ENCODE measurements around the gene TIAM2.
"Not testable (repeated sequence)": the region's sequence is repeated elsewhere in the genome, so short reads cannot be mapped to it uniquely, and the experiment has no call there.

Gene TIAM2

GRCh38 chr6:155228546-155229166, 233.5 kb downstream of the TIAM2 start:
- H3K9me3 ChIP-seq (replicated peaks; ENCODE audit: insufficient read depth, low read length), result no peaks in the 10 kb centered on the region
- H3K9ac ChIP-seq (ENCODE audit: low read length), result no peak overlapping the region
- H3K27me3 ChIP-seq (replicated peaks; ENCODE audit: insufficient read depth, low read length), result no peaks in the 10 kb centered on the region
- no peaks in the 10 kb centered on the region for H3K79me2 ChIP-seq (ENCODE audit: low read length)
- no peaks in the 10 kb centered on the region for H3F3A ChIP-seq (ENCODE audit: insufficient read depth, low read length)
- no peak overlapping the region for H2AFZ ChIP-seq (ENCODE audit: low read length)
- DNase-seq, result no peak
- no peaks in the 10 kb centered on the region for H3K36me3 ChIP-seq (replicated peaks; ENCODE audit: insufficient read depth, low read length)
- no peak overlapping the region for H3K27ac ChIP-seq (ENCODE audit: low read length)
- no peak overlapping the region for H3K4me3 ChIP-seq (ENCODE audit: low read length)
- no peaks in the 10 kb centered on the region for H4K20me1 ChIP-seq (ENCODE audit: insufficient read depth, low read length)
- no peaks in the 10 kb centered on the region for H3K9me2 ChIP-seq (replicated peaks; ENCODE audit: insufficient read depth, low read length)
- no peak overlapping the region for H3K4me2 ChIP-seq (ENCODE audit: low read depth, low read length)
- TF ChIP-seq EZH2phosphoT487 (IDR thresholded peaks at IDR 0.05; ENCODE audit: low read length) (no peak), CTCF (IDR thresholded peaks at IDR 0.05; ENCODE audit: low read length) (no peak), EZH2 (optimal IDR thresholded peaks at IDR 0.05; ENCODE audit: low read depth, low read length) (no peak)
- no peaks in the 10 kb centered on the region for H3K4me1 ChIP-seq (ENCODE audit: low read length)

GRCh38 chr6:155230975-155231374, 235.9 kb downstream of the TIAM2 start:
- DNase-seq; H3K27ac ChIP-seq (ENCODE audit: low read length); H3K4me2 ChIP-seq (ENCODE audit: low read depth, low read length); H3K4me1 ChIP-seq (ENCODE audit: low read length); H3K36me3 ChIP-seq (replicated peaks; ENCODE audit: insufficient read depth, low read length); H3K4me3 ChIP-seq (ENCODE audit: low read length); H3K79me2 ChIP-seq (ENCODE audit: low read length); H2AFZ ChIP-seq (ENCODE audit: low read length); H3K9me3 ChIP-seq (replicated peaks; ENCODE audit: insufficient read depth, low read length); H3K9me2 ChIP-seq (replicated peaks; ENCODE audit: insufficient read depth, low read length); H3K27me3 ChIP-seq (replicated peaks; ENCODE audit: insufficient read depth, low read length); H4K20me1 ChIP-seq (ENCODE audit: insufficient read depth, low read length); H3K9ac ChIP-seq (ENCODE audit: low read length); H3F3A ChIP-seq (ENCODE audit: insufficient read depth, low read length): not testable (repeated sequence)

- TF ChIP-seq CTCF (IDR thresholded peaks at IDR 0.05; ENCODE audit: low read length) (no peak), EZH2phosphoT487 (IDR thresholded peaks at IDR 0.05; ENCODE audit: low read length) (no peak), EZH2 (optimal IDR thresholded peaks at IDR 0.05; ENCODE audit: low read depth, low read length) (no peak)
- H3K4me1 ChIP-seq (ENCODE audit: low read length), result no peaks in the 10 kb centered on the region
- H3K27me3 ChIP-seq (replicated peaks; ENCODE audit: insufficient read depth, low read length), result no peaks in the 10 kb centered on the region
- H3K27ac ChIP-seq (ENCODE audit: low read length), result no peak overlapping the region
- H3K4me2 ChIP-seq (ENCODE audit: low read depth, low read length), result no peak overlapping the region
- H3K9me2 ChIP-seq (replicated peaks; ENCODE audit: insufficient read depth, low read length), result no peaks in the 10 kb centered on the region
- H3F3A ChIP-seq (ENCODE audit: insufficient read depth, low read length), result no peaks in the 10 kb centered on the region
- H3K9me3 ChIP-seq (replicated peaks; ENCODE audit: insufficient read depth, low read length), result no peaks in the 10 kb centered on the region
- DNase-seq, result no peak
- no peaks in the 10 kb centered on the region for H4K20me1 ChIP-seq (ENCODE audit: insufficient read depth, low read length)
- no peak overlapping the region for H3K9ac ChIP-seq (ENCODE audit: low read length)
- no peak overlapping the region for H3K4me3 ChIP-seq (ENCODE audit: low read length)
- H2AFZ ChIP-seq (ENCODE audit: low read length), result no peak overlapping the region
- H3K79me2 ChIP-seq (ENCODE audit: low read length), result no peaks in the 10 kb centered on the region
- no peaks in the 10 kb centered on the region for H3K36me3 ChIP-seq (replicated peaks; ENCODE audit: insufficient read depth, low read length)
Observed at GRCh38 chr6:155232848-155233247, 237.7 kb downstream of the TIAM2 start.

GRCh38 chr6:155234167-155234566, 239.1 kb downstream of the TIAM2 start:
- H3K36me3 ChIP-seq (replicated peaks; ENCODE audit: insufficient read depth, low read length), result no peaks in the 10 kb centered on the region
- H3K4me2 ChIP-seq (ENCODE audit: low read depth, low read length), result no peak overlapping the region
- no peaks in the 10 kb centered on the region for H3F3A ChIP-seq (ENCODE audit: insufficient read depth, low read length)
- no peak overlapping the region for H2AFZ ChIP-seq (ENCODE audit: low read length)
- no peak for DNase-seq
- no peak overlapping the region for H3K27ac ChIP-seq (ENCODE audit: low read length)
- H3K79me2 ChIP-seq (ENCODE audit: low read length), result no peaks in the 10 kb centered on the region
- H4K20me1 ChIP-seq (ENCODE audit: insufficient read depth, low read length), result no peaks in the 10 kb centered on the region
- H3K9ac ChIP-seq (ENCODE audit: low read length), result no peak overlapping the region
- H3K9me3 ChIP-seq (replicated peaks; ENCODE audit: insufficient read depth, low read length), result no peaks in the 10 kb centered on the region
- H3K27me3 ChIP-seq (replicated peaks; ENCODE audit: insufficient read depth, low read length), result no peaks in the 10 kb centered on the region
- H3K4me1 ChIP-seq (ENCODE audit: low read length), result no peaks in the 10 kb centered on the region
- TF ChIP-seq EZH2phosphoT487 (IDR thresholded peaks at IDR 0.05; ENCODE audit: low read length), result no peak
- no peak for TF ChIP-seq CTCF (IDR thresholded peaks at IDR 0.05; ENCODE audit: low read length)
- no peak overlapping the region for H3K4me3 ChIP-seq (ENCODE audit: low read length)
- H3K9me2 ChIP-seq (replicated peaks; ENCODE audit: insufficient read depth, low read length), result no peaks in the 10 kb centered on the region

Measured in MM.1S (cell line).